ENCODE results near the gene RBKS. TPM values are rescaled to one million over a fixed set of nuclear protein-coding genes. Genes with fewer than 3 reads are reported as not detected.

The RBKS gene
- total and polyA plus RNA-seq, 2 of the 8 experiments (the other 6 are each of a cell fraction or from before 2014, with no cell fraction given) = 1.1 to 1.5 TPM

DNA sequence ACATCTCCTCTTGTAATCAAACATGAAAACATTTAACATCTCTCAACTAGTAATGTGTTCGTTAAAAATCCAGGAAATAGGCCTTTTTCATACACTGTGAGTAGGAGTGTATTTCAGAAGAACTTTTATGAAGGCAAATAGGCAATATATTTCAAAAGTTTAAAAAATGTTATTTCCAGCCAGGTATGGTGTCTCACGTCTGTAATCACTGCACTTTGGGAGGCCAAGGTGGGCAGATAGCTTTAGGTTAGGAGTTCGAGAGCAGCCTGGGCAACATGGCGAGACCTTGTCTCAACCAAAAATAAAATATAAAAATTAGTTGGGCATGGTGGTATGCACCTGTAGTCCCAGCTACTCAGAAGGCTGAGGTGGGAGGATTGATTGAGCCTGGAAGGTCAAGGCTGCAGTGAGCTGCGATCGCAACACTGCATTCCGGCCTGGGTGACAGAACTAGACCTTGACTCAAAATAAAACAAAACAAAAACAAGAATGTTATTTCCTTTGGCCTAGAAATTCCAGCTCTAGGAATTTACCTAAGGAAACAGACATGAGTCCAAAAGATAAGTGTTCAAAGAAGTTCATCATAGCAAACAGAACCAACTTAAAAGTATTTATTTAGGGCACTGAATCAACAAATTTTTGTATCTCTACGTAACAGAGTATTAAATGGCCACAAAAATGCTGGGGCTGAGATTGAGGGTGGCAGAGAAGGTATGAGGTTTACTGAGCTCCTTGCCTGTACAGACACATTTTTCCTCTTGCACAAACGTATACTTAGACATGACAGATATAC is 14.9 kb downstream of the RBKS start (continued):
- TF ChIP-seq RNF2 (IDR thresholded peaks at IDR 0.05; ENCODE audit: borderline replicate concordance, low read depth, low read length, missing control alignments, poor library complexity, severe bottlenecking) (no peak), ZNF274 (IDR thresholded peaks at IDR 0.05; ENCODE audit: borderline replicate concordance, extremely low read depth, low read length) (no peak), GABPA (IDR thresholded peaks at IDR 0.05; ENCODE audit: borderline replicate concordance, insufficient read depth, low read length) (no peak)

Measured in H1 (cell line).